Upper lobe of left lung (tissue), 6 donors: ENCODE data around the gene SLC35F3. TPM values are rescaled to one million over a fixed set of nuclear protein-coding genes. Genes with fewer than 3 reads are reported as not detected.

ENCODE experiments used
- ATAC-seq, 2 donors: fragments of 200-7000 bp; cut with Tn5 transposase; one replicate each; pipeline ENCODE4 v1.9.1; 2022; ENCODE audit warnings: mild to moderate bottlenecking in 2 of 2, moderate library complexity in 2 of 2; ENCODE audit not compliant: low FRiP score in 2 of 2
- DNase-seq, 2 donors: peaks; one replicate each; pipeline ENCODE4 v3.0.0-alpha.2; 2019 to 2020
- H3K27ac ChIP-seq, 4 donors: fragments of 200-600 bp; sonication (generic); one replicate each; pipeline ENCODE4 v1.5.1; 2016 to 2019
- H3K27me3 ChIP-seq, 4 donors: fragments of 200-600 bp; sonication (generic); one replicate each; pipeline ENCODE4 v1.5.1; 2017 to 2019
- H3K36me3 ChIP-seq, 4 donors: fragments of 200-600 bp; sonication (generic); one replicate each; pipeline ENCODE4 v1.5.1; 2016 to 2019
- H3K4me1 ChIP-seq, 4 donors: fragments of 200-600 bp; sonication (generic); one replicate each; pipeline ENCODE4 v1.5.1; 2018 to 2019
- H3K4me3 ChIP-seq, 4 donors: fragments of 200-600 bp; sonication (generic); one replicate each; pipeline ENCODE4 v1.5.1; 2017 to 2019; ENCODE audit warnings: mild to moderate bottlenecking in 2 of 4, moderate library complexity in 1 of 4
- H3K9me3 ChIP-seq, 4 donors: fragments of 200-600 bp; sonication (generic); one replicate each; pipeline ENCODE4 v1.5.1; 2018 to 2019
- CTCF ChIP-seq, 6 experiments: fragments of 450-650 bp in 4 of 6; fragments of 200-600 bp in 2 of 6; sonication (generic) in 2 of 6; IDR thresholded peaks; one replicate each; pipeline ENCODE4 v1.5.1; 2016 to 2019; ENCODE audit warnings: antibody characterized with exemption in 6 of 6
- EP300 ChIP-seq, 4 donors: sonication (generic); formaldehyde crosslinking; IDR thresholded peaks; one replicate each; pipeline ENCODE4 v1.5.1; 2017; ENCODE audit warnings: antibody characterized with exemption in 4 of 4, control low read depth in 2 of 4
- POLR2A ChIP-seq, 4 donors: fragments of 450-650 bp; IDR thresholded peaks; one replicate each; pipeline ENCODE4 v1.5.1; 2016 to 2017; ENCODE audit warnings: antibody characterized with exemption in 4 of 4, mild to moderate bottlenecking in 2 of 4
- POLR2AphosphoS5 ChIP-seq, 2 donors: sonication (generic); formaldehyde crosslinking; IDR thresholded peaks; one replicate each; pipeline ENCODE4 v1.5.1; 2017; ENCODE audit warnings: antibody characterized with exemption in 2 of 2
- WGBS, 2 donors: methylation state at CpG; one replicate each; pipeline ENCODE4 v1.1.5; 2017 to 2018; 5-methylcytosine and 5-hydroxymethylcytosine counted together
- total RNA-seq, 6 donors: library from RNA; depleted of rRNA in 4 of 6; stranded (reverse); fragments of >200 nt in 4 of 6; gene quantifications; one replicate each; pipeline versions ENCODE4 v1.1.0 to v1.2.1, GENCODE V29; 2016 to 2021
- donor health status: DM: no; HTN: no; CAD: no; lungs with moderate emphysema.
- donor health status: DM: no; HTN: yes; CAD: no; lungs with severe emphysema.

Gene SLC35F3
- total RNA-seq, 6 donors from 2014 or later: 0.30 to 1.7 (median 0.40) TPM; not detected in 1

DNA sequence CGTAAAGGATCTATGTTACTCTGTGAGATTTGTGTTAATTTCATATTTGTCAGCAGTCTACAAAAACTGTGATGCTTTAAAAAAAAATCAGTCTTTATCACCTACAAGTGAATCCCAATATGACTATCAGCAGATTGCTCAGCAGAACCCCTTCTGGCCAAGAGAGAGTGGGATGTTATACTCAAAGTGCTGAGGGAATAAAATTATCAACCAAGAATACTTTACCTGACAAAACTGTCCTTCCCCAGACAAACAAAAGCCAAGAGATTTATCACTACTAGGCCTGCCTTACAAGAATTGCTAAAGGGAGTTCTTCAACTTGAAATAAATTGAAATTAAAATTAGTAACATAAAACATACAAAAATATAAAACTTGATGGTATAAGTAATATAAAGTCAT lies 105.2 kb downstream of the SLC35F3 start:
- WGBS, 2 donors: 73 to 86% methylated on average over 1 of the region's 1 CpG
- H3K27me3 ChIP-seq: no peaks in the 10 kb centered on the region
- TF ChIP-seq POLR2AphosphoS5 (IDR thresholded peaks at IDR 0.05): no peak
- TF ChIP-seq EP300 (IDR thresholded peaks at IDR 0.05): no peak
- TF ChIP-seq CTCF (IDR thresholded peaks at IDR 0.05): no peak
- TF ChIP-seq POLR2A (IDR thresholded peaks at IDR 0.05): no peak

DNA sequence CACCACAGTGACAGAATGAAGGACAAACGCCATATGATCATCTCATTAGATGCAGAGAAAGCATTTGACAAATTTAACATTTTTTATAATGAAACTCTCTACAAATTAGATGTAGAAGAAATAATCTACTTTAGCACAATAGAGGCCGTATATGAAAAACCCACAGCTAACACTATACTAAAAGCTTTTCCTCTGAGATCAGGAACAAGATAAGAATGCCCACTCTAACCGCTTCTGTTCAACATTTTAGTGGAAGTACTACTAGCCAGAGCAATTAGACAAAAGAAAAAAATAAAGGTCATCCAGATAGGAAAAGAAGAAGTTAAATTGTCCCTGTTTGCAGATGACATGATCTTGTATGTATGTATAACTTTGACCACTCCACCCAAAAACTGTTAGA lies 109.7 kb downstream of the SLC35F3 start:
- no peak for DNase-seq
- Histone ChIP-seq H3K27me3 (no peaks in the 10 kb centered on the region), H3K4me1 (no peaks in the 10 kb centered on the region), H3K36me3 (no peaks in the 10 kb centered on the region), H3K4me3 (no peak overlapping the region), H3K9me3 (peaks cover 0 to 9% (median 0%) of the 10 kb centered on the region in 4 donors), H3K27ac (no peak overlapping the region)
- no peak for ATAC-seq
- TF ChIP-seq CTCF (IDR thresholded peaks at IDR 0.05) (no peak), POLR2AphosphoS5 (IDR thresholded peaks at IDR 0.05) (no peak), POLR2A (IDR thresholded peaks at IDR 0.05) (no peak), EP300 (IDR thresholded peaks at IDR 0.05) (no peak)
- WGBS, 2 donors: 52 to 62% methylated on average over 3 of the region's 3 CpGs

More for the DNA sequence above, 105.2 kb downstream of the SLC35F3 start:
- Histone ChIP-seq H3K4me1 (no peaks in the 10 kb centered on the region), H3K9me3 (peaks cover 0 to 9% (median 0%) of the 10 kb centered on the region in 4 donors), H3K36me3 (no peaks in the 10 kb centered on the region), H3K27ac (no peak overlapping the region), H3K4me3 (no peak overlapping the region)
- ATAC-seq (no peak), DNase-seq (no peak)

DNA sequence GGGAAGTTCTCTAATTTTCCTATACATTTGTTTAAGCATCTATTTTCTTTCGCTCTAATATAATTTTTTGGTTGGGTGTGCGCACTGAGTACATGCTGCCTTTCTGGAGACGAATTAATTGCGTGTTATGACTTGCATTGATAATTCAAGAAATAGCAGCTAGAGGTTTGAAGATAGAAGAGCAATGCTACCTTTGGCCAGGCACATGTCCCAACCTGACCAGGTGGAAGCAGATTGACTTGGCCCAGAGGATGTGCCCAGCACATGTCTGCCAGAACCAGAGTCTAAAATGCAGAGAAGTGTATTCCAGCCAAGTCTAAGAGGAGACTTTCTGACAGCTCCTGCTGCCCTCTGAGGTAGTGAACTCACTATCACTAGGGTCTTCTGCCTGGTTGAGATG lies 114.3 kb downstream of the SLC35F3 start:
- TF ChIP-seq CTCF (IDR thresholded peaks at IDR 0.05) (no peak), POLR2AphosphoS5 (IDR thresholded peaks at IDR 0.05) (no peak), POLR2A (IDR thresholded peaks at IDR 0.05) (no peak), EP300 (IDR thresholded peaks at IDR 0.05) (no peak)
- no peak overlapping the region for H3K4me3 ChIP-seq
- no peak overlapping the region for H3K27ac ChIP-seq
- 93 to 97% methylated on average over 4 of the region's 4 CpGs for WGBS, 2 donors
- H3K36me3 ChIP-seq: no peaks in the 10 kb centered on the region
- no peaks in the 10 kb centered on the region for H3K4me1 ChIP-seq
- ATAC-seq: no peak
- peaks cover 0 to 3% (median 0%) of the 10 kb centered on the region in 4 donors for H3K9me3 ChIP-seq
- H3K27me3 ChIP-seq: no peaks in the 10 kb centered on the region
- no peak for DNase-seq

- Histone ChIP-seq H3K4me3 (no peak overlapping the region), H3K4me1 (no peaks in the 10 kb centered on the region), H3K9me3 (peaks cover 0 to 3% (median 0%) of the 10 kb centered on the region in 4 donors), H3K27me3 (no peaks in the 10 kb centered on the region), H3K36me3 (no peaks in the 10 kb centered on the region), H3K27ac (no peak overlapping the region)
- no peak for TF ChIP-seq CTCF (IDR thresholded peaks at IDR 0.05)
- no peak for TF ChIP-seq EP300 (IDR thresholded peaks at IDR 0.05)
- no peak for TF ChIP-seq POLR2AphosphoS5 (IDR thresholded peaks at IDR 0.05)
- TF ChIP-seq POLR2A (IDR thresholded peaks at IDR 0.05): no peak
- 90 to 100% methylated on average over 2 of the region's 2 CpGs for whole genome bisulfite sequencing, 2 donors
- no peak for ATAC-seq
- no peak for DNase-seq
These were observed 114.9 kb downstream of the SLC35F3 start for GRCh38 chr1:234019387-234019786.

DNA sequence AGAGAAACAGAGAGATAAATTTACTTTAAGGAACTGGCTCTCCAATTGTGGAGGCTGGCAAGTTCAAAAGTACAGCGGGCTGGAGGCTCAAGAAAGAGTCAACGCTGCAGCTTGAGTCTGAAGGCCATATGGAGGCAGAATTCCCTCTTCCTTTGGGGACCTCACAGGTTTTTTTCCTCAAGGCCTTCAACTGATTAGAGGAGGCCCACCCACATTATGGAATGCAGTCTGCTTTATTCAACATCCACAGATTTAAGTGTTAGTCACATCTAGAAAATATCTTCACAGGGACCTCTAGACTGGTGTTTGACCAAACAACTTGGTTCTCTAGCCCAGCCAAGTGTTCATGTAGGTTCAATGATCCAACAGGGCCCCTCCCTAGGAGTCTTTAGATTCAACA lies 117.8 kb downstream of the SLC35F3 start:
- no peak overlapping the region for H3K27ac ChIP-seq
- TF ChIP-seq EP300 (IDR thresholded peaks at IDR 0.05) (no peak), POLR2A (IDR thresholded peaks at IDR 0.05) (no peak), POLR2AphosphoS5 (IDR thresholded peaks at IDR 0.05) (no peak), CTCF (IDR thresholded peaks at IDR 0.05) (no peak)
- no peaks in the 10 kb centered on the region for H3K4me1 ChIP-seq
- H3K4me3 ChIP-seq: no peak overlapping the region
- no peak for ATAC-seq
- no peak for DNase-seq
- no peaks in the 10 kb centered on the region for H3K36me3 ChIP-seq
- 84 to 100% methylated on average over 2 of the region's 2 CpGs for WGBS, 2 donors
- no peaks in the 10 kb centered on the region for H3K27me3 ChIP-seq
- no peaks in the 10 kb centered on the region for H3K9me3 ChIP-seq
